Natural killer cell treated with Interleukin-12 subunit alpha and Interleukin-12 subunit beta and Interleukin-15 and Interleukin-18, amount 100 ng/mL, for 72 hours (primary cell): Measurements from ENCODE around the gene AAK1. TPM values are rescaled to one million over a fixed set of nuclear protein-coding genes. Genes with fewer than 3 reads are reported as not detected.
"Not testable (repeated sequence)": the region's sequence is repeated elsewhere in the genome, so short reads cannot be mapped to it uniquely, and the experiment has no call there.

Experiments used
- ATAC-seq, 2 donors: fragments of 150-1000 bp; cut with Tn5 transposase in 1 of 2; sonication (Bioruptor Pico), chemical (Tn5 transposase) in 1 of 2; 2 replicates each; pipeline ENCODE4 v1.10.0; 2021
- DNase-seq: peaks from one replicate; pipeline ENCODE4 v3.0.0; 2022; ENCODE audit warnings: low spot score
- H3K27ac Mint-ChIP-seq, 2 donors: 1 replicate in 1 of 2; 2 replicates in 1 of 2; pipeline ENCODE4 v1.8.0; 2022; ENCODE audit warnings: mixed read lengths in 2 of 2, mild to moderate bottlenecking in 1 of 2, moderate library complexity in 1 of 2
- H3K27me3 Mint-ChIP-seq, 2 donors: 1 replicate in 1 of 2; 2 replicates in 1 of 2; pipeline ENCODE4 v1.8.0; 2022; ENCODE audit warnings: mixed read lengths in 2 of 2
- H3K36me3 Mint-ChIP-seq: one replicate; pipeline ENCODE4 v1.8.0; 2022; ENCODE audit warnings: mixed read lengths
- H3K4me1 Mint-ChIP-seq, 2 donors: 1 replicate in 1 of 2; 2 replicates in 1 of 2; pipeline ENCODE4 v1.8.0; 2022; ENCODE audit warnings: low read depth in 2 of 2, mixed read lengths in 2 of 2, mild to moderate bottlenecking in 1 of 2
- H3K4me3 Mint-ChIP-seq: one replicate; pipeline ENCODE4 v1.8.0; 2022; ENCODE audit warnings: mixed read lengths
- H3K9me3 Mint-ChIP-seq: 2 replicates; pipeline ENCODE4 v1.8.0; 2022; ENCODE audit warnings: mixed read lengths
- total RNA-seq, 2 donors: library from RNA; stranded (reverse); gene quantifications; one replicate each; pipeline ENCODE4 v1.2.3, GENCODE V29; 2022

The AAK1 gene
- total RNA-seq, 2 donors from 2014 or later, result 97.1 to 114 TPM

DNA sequence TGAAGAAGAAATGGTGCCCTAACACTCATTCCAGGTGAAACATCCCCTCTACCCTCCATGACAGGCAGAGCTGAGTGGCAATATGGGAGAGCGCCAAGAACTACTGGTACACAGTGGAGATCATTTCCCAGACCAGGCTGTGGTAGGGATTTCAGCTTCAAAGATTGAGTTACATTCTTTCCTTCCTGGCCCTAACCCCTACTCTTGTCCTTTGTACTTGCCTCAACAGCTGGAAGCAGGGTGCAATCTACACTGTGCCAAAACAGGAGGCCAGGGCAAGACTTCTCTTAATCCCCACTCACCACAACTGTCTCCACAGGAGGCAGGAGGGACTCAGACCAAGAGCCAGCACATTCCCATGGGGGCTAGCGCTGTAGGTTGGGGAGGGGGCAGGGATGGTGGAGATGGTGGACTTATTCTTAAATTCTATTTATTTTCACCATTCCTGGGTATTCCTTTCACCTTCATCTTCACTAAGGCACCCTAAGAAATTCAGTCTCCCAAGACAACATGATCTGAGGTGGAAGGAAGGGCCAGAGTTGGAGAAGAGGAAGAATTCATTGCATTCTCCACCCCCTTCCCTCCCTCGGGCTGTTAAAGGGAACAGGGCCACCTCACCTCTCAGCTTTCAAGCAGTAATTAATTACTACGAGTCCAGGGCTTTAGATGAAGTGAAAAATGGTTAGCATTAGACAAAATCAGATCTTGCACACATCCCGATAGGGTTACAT, 65.9 kb downstream of the AAK1 start:
- DNase-seq, result no peak
- Mint-ChIP-seq H3K27ac (no peak overlapping the region), H3K4me1 (peaks cover 66 to 68% of the 10 kb centered on the region in 2 donors), H3K9me3 (no peaks in the 10 kb centered on the region), H3K4me3 (no peak overlapping the region), H3K27me3 (no peaks in the 10 kb centered on the region), H3K36me3 (no peaks in the 10 kb centered on the region)
- peak in 1 of 2 donors; percentile 21 for ATAC-seq

- ATAC-seq (no peak), DNase-seq (no peak)
- H3K27me3 Mint-ChIP-seq, result no peaks in the 10 kb centered on the region
- no peak overlapping the region for H3K27ac Mint-ChIP-seq
- no peaks in the 10 kb centered on the region for H3K9me3 Mint-ChIP-seq
- H3K4me3 Mint-ChIP-seq, result no peak overlapping the region
- no peaks in the 10 kb centered on the region for H3K36me3 Mint-ChIP-seq
- peaks cover 61 to 63% of the 10 kb centered on the region in 2 donors for H3K4me1 Mint-ChIP-seq
Observed at GRCh38 chr2:69576880-69577279, 66.7 kb downstream of the AAK1 start.

DNA sequence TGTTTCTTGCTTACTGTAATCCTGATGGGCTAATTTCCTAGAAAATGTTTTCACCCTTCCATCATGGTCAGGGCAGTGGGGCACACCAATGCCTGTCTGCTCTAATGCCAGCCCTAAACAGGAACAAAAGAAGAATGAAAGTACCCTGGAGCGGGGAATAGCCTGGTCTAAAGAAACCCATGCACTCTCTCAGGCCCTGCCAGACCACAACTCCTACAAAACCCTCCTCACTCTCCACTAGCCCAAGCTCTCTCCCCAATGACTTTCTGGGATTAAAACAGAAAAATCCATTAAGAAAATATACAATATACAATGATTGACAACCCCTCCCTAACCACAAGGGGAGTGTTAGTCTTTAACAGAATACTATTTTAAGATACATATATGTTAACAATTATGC, 67.6 kb downstream of the AAK1 start:
- peaks cover 68 to 70% of the 10 kb centered on the region in 2 donors for H3K4me1 Mint-ChIP-seq
- H3K36me3 Mint-ChIP-seq, result no peaks in the 10 kb centered on the region
- H3K9me3 Mint-ChIP-seq, result no peaks in the 10 kb centered on the region
- peak overlapping the region in 1 of 2 donors; percentile 50 for H3K27ac Mint-ChIP-seq
- no peak for DNase-seq
- no peak overlapping the region for H3K4me3 Mint-ChIP-seq
- H3K27me3 Mint-ChIP-seq, result no peaks in the 10 kb centered on the region
- no peak for ATAC-seq

DNA sequence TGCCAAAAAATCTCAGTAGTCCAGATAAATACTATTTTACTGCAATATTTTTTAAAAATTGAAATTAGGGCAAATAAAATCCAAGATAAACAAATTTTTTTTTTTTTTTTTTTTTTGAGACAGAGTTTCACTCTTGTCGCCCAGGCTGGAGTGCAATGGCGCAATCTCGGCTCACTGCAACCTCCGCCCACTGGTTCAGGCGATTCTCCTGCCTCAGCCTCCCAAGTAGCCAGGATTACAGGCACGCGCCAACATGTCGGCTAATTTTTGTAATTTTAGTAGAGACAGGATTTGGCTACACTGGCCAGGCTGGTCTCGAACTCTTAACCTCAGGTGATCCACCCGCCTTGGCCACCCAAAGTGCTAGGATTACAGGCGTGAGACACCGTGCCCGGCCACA, 68.2 kb downstream of the AAK1 start:
- H3K4me3 Mint-ChIP-seq, H3K9me3 Mint-ChIP-seq, ATAC-seq, H3K27me3 Mint-ChIP-seq, H3K36me3 Mint-ChIP-seq, DNase-seq: not testable (repeated sequence)
- Mint-ChIP-seq H3K4me1 (peaks cover 69 to 72% of the 10 kb centered on the region in 2 donors), H3K27ac (peak overlapping the region in 1 of 2 donors; percentile 8)

GRCh38 chr2:69572641-69573040, 70.9 kb downstream of the AAK1 start:
- Mint-ChIP-seq H3K4me1 (peaks cover 64 to 69% of the 10 kb centered on the region in 2 donors), H3K27me3 (no peaks in the 10 kb centered on the region), H3K27ac (peak overlapping the region in 1 of 2 donors; percentile 6), H3K9me3 (no peaks in the 10 kb centered on the region), H3K36me3 (no peaks in the 10 kb centered on the region), H3K4me3 (no peak overlapping the region)
- ATAC-seq, result no peak
- no peak for DNase-seq

DNA sequence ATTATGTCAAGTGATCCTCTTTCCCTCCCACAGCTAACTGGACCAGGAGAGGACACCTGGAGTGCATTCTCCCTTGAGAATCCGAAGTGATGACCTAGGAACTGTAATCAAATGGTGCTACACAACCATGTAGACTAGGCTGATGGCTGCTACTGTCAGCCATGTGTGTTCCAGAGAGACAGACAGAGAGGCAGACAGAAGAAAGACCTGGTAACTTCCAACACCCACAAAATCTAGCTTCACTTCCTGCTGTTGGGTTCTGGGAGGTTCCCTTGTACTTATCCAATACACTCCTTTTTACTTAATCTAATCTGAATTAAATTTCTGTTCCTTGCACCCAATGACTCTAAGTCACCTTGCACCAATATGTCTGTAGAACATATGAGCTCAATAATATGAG, 72.3 kb downstream of the AAK1 start:
- ATAC-seq (peak in 1 of 2 donors; percentile 43), DNase-seq (no peak)
- H3K27ac Mint-ChIP-seq, result peak overlapping the region; percentile 58 to 76
- peaks cover 62 to 65% of the 10 kb centered on the region in 2 donors for H3K4me1 Mint-ChIP-seq
- H3K9me3 Mint-ChIP-seq, result no peaks in the 10 kb centered on the region
- H3K4me3 Mint-ChIP-seq, result no peak overlapping the region
- H3K27me3 Mint-ChIP-seq, result no peaks in the 10 kb centered on the region
- H3K36me3 Mint-ChIP-seq, result no peaks in the 10 kb centered on the region

GRCh38 chr2:69570474-69570873, 73.1 kb downstream of the AAK1 start:
- peak overlapping the region; percentile 12 to 58 for H3K27ac Mint-ChIP-seq
- no peaks in the 10 kb centered on the region for H3K36me3 Mint-ChIP-seq
- ATAC-seq (no peak), DNase-seq (no peak)
- no peaks in the 10 kb centered on the region for H3K9me3 Mint-ChIP-seq
- H3K27me3 Mint-ChIP-seq, result no peaks in the 10 kb centered on the region
- no peak overlapping the region for H3K4me3 Mint-ChIP-seq
- peaks cover 64 to 72% of the 10 kb centered on the region in 2 donors for H3K4me1 Mint-ChIP-seq

DNA sequence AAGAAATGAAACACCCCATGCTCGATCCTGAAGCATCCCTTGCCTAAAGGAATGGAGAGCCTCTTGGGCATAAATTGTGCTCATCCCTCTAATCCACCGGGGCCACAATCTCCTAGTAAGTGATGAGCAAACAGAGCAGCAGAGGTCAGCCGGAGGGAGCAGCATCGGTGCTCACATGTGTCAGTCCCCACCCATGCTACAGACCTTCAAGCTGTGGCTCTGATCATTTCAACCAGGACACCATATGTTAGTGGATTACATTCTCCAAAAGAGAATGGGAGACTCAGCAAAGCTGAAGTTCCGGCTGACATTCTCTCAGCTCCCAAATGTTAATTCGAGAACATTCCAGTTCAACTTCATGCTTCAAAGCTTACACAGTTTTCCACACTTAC, 75.6 kb downstream of the AAK1 start:
- Mint-ChIP-seq H3K27ac (peak overlapping the region in 1 of 2 donors; percentile 48), H3K4me3 (no peak overlapping the region), H3K9me3 (no peaks in the 10 kb centered on the region), H3K27me3 (no peaks in the 10 kb centered on the region), H3K36me3 (no peaks in the 10 kb centered on the region), H3K4me1 (peaks cover 63 to 84% of the 10 kb centered on the region in 2 donors)
- no peak for ATAC-seq
- no peak for DNase-seq

GRCh38 chr2:69567157-69567908, 76.2 kb downstream of the AAK1 start:
- ATAC-seq, result no peak
- DNase-seq, result no peak
- peaks cover 59 to 83% of the 10 kb centered on the region in 2 donors for H3K4me1 Mint-ChIP-seq
- H3K36me3 Mint-ChIP-seq, result no peaks in the 10 kb centered on the region
- no peaks in the 10 kb centered on the region for H3K27me3 Mint-ChIP-seq
- no peaks in the 10 kb centered on the region for H3K9me3 Mint-ChIP-seq
- H3K4me3 Mint-ChIP-seq, result no peak overlapping the region
- peak overlapping the region; percentile 43 to 48 for H3K27ac Mint-ChIP-seq

DNA sequence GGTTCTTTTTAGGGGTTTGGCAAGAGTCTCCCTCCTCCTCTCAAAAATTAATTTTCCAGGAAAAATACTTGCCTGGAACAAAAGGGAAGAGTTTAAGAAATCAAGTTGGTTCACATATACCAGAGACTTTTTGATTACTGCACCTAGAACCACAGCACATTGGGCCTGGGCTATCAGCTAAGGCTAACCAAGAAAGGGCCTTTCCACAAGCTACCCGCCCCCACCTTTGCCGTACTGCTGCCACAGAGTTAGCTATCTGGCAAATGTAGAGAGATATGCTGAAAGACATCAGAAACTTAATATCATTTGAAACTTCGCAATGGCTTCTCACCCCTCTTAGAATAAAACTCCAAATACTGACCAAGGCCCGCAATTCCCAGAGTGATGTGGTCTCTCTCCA, 76.9 kb downstream of the AAK1 start:
- Mint-ChIP-seq H3K27me3 (no peaks in the 10 kb centered on the region), H3K27ac (peak overlapping the region; percentile 43 to 48), H3K36me3 (no peaks in the 10 kb centered on the region), H3K9me3 (no peaks in the 10 kb centered on the region), H3K4me1 (peaks cover 61 to 87% of the 10 kb centered on the region in 2 donors), H3K4me3 (no peak overlapping the region)
- DNase-seq (no peak), ATAC-seq (no peak)

DNA sequence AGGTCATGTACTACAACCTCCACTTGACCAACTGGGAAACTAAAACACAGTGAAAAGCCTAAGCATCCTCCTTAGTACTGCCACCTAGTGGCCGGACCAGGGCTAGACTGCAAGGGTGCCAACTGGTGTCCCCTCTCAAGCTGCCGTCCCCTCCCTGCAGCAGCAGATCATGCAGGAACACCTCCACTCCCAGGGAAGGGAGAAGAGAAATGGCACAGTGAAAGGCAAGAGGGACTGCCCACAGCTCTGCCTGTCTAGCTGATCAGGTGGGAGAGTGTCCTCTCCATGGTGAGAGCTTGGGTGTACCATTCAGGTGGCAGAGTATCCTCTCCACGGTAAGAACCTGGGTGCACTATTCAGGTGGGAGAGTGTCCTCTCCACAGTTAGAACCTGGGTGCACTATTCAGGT, 78.1 kb downstream of the AAK1 start:
- ATAC-seq, result peak; percentile 79
- Mint-ChIP-seq H3K9me3 (no peaks in the 10 kb centered on the region), H3K36me3 (no peaks in the 10 kb centered on the region), H3K27ac (peak overlapping the region in 1 of 2 donors; percentile 19), H3K4me1 (peaks cover 53 to 75% of the 10 kb centered on the region in 2 donors), H3K27me3 (no peaks in the 10 kb centered on the region), H3K4me3 (no peak overlapping the region)
- peak; percentile 73 for DNase-seq

GRCh38 chr2:69564604-69565003, 78.9 kb downstream of the AAK1 start:
- H3K4me1 Mint-ChIP-seq, result peaks cover 54 to 75% of the 10 kb centered on the region in 2 donors
- no peak overlapping the region for H3K27ac Mint-ChIP-seq
- H3K36me3 Mint-ChIP-seq, result no peaks in the 10 kb centered on the region
- no peaks in the 10 kb centered on the region for H3K9me3 Mint-ChIP-seq
- DNase-seq, result no peak
- no peak for ATAC-seq
- H3K27me3 Mint-ChIP-seq, result no peaks in the 10 kb centered on the region
- no peak overlapping the region for H3K4me3 Mint-ChIP-seq

- DNase-seq (no peak), ATAC-seq (no peak)
- Mint-ChIP-seq H3K27ac (peak overlapping the region in 1 of 2 donors; percentile 18), H3K4me1 (peaks cover 45 to 66% of the 10 kb centered on the region in 2 donors), H3K36me3 (no peaks in the 10 kb centered on the region), H3K9me3 (no peaks in the 10 kb centered on the region), H3K4me3 (no peak overlapping the region), H3K27me3 (no peaks in the 10 kb centered on the region)
Observed at GRCh38 chr2:69563021-69563420, 80.5 kb downstream of the AAK1 start.

DNA sequence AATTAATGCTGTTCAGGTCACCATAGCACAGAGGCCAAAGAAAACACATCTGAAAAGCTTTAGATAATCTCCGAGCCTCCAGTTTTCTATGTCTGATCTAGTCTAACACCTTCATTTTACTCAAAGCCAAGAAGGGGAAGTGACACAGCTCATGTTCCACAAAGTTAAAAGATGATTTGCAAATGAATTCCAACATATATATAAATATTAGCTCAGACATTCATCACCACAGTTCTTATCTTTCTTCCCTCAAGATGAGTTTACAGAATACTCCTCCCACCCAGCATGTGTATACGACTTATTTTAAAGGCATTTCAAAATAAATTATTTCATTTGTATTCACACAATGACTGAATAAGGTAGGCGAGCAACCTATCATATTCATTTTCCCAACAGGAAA, 82.4 kb downstream of the AAK1 start:
- no peaks in the 10 kb centered on the region for H3K9me3 Mint-ChIP-seq
- H3K27me3 Mint-ChIP-seq, result no peaks in the 10 kb centered on the region
- no peak for DNase-seq
- no peak for ATAC-seq
- no peaks in the 10 kb centered on the region for H3K36me3 Mint-ChIP-seq
- peaks cover 47 to 57% of the 10 kb centered on the region in 2 donors for H3K4me1 Mint-ChIP-seq
- H3K27ac Mint-ChIP-seq, result no peak overlapping the region
- H3K4me3 Mint-ChIP-seq, result no peak overlapping the region
